H1 (cell line): ENCODE results near the gene SLC22A23. TPM values are rescaled to one million over a fixed set of nuclear protein-coding genes. Genes with fewer than 3 reads are reported as not detected.

Source experiments
- BACH1 ChIP-seq: IDR thresholded peaks from 2 replicates; pipeline ENCODE4 v1.6.1; 2012; ENCODE audit warnings: low read length, improper control_type of control experiment
- CHD1 ChIP-seq: IDR thresholded peaks from 2 replicates; pipeline ENCODE4 v1.6.1; 2012; ENCODE audit warnings: low read depth, low read length, improper control_type of control experiment
- FOSL1 ChIP-seq: IDR thresholded peaks from 2 replicates; pipeline ENCODE4 v1.6.1; 2011; ENCODE audit warnings: mild to moderate bottlenecking, low read depth, low read length, moderate library complexity; ENCODE audit not compliant: insufficient read depth
- KDM4A ChIP-seq: IDR thresholded peaks from one replicate; pipeline ENCODE4 v1.7.1; 2012; ENCODE audit warnings: low read depth, mild to moderate bottlenecking, moderate library complexity, low read length, inconsistent platforms; ENCODE audit not compliant: severe bottlenecking
- POLR2AphosphoS5 ChIP-seq: IDR thresholded peaks from 2 replicates; pipeline ENCODE4 v1.6.1; 2011; ENCODE audit warnings: low read depth, low read length
- RFX5 ChIP-seq: IDR thresholded peaks from 2 replicates; pipeline ENCODE4 v1.6.1; 2011; ENCODE audit warnings: low read depth, low read length, improper control_type of control experiment, borderline replicate concordance
- SIRT6 ChIP-seq: IDR thresholded peaks from one replicate; pipeline ENCODE4 v1.7.1; 2012; ENCODE audit warnings: low read length, inconsistent platforms
- SP2 ChIP-seq: IDR thresholded peaks from 2 replicates; pipeline ENCODE4 v1.6.1; 2012; ENCODE audit warnings: mild to moderate bottlenecking, low read length, inconsistent platforms
- YY1 ChIP-seq: IDR thresholded peaks from 2 replicates; pipeline ENCODE4 v1.6.1; 2011; ENCODE audit warnings: low read depth, mild to moderate bottlenecking, low read length
- polyA plus RNA-seq, 7 experiments: library from polyadenylated mRNA; depleted of rRNA in 3 of 7; stranded (reverse) in 5 of 7; unstranded in 2 of 7; fragments of >200 nt in 5 of 7; fragments of 200-250 nt in 2 of 7; gene quantifications; 1 replicate in 5 of 7; 2 replicates in 1 of 7; 4 replicates in 1 of 7; pipeline versions ENCODE4 v1.2.1 to v1.2.3, GENCODE V29; 2011 to 2013; ENCODE audit warnings: missing spikeins in 2 of 7, mixed read lengths in 2 of 7
- total RNA-seq: library from RNA; stranded (reverse); fragmentation: NEBNext Ultra II Directional; extraction: Animal tissue kit (Norgen Biotek cat#: 25700); gene quantifications from 2 replicates; pipeline ENCODE4 v1.2.1, GENCODE V29; 2021
- TF ChIP-seq, protein P1 (sequence below): fragments of 300-600 bp; sonication (generic); IDR thresholded peaks from 2 replicates; pipeline ENCODE4 v1.7.1; 2012; ENCODE audit warnings: low read length, moderate library complexity, mild to moderate bottlenecking, inconsistent platforms; ENCODE audit not compliant: insufficient replicate concordance

SLC22A23 gene
- total and polyA plus RNA-seq, 2 of the 8 experiments (the other 6 are each of a cell fraction or from before 2014, with no cell fraction given), result 9.9 to 38.4 TPM

DNA sequence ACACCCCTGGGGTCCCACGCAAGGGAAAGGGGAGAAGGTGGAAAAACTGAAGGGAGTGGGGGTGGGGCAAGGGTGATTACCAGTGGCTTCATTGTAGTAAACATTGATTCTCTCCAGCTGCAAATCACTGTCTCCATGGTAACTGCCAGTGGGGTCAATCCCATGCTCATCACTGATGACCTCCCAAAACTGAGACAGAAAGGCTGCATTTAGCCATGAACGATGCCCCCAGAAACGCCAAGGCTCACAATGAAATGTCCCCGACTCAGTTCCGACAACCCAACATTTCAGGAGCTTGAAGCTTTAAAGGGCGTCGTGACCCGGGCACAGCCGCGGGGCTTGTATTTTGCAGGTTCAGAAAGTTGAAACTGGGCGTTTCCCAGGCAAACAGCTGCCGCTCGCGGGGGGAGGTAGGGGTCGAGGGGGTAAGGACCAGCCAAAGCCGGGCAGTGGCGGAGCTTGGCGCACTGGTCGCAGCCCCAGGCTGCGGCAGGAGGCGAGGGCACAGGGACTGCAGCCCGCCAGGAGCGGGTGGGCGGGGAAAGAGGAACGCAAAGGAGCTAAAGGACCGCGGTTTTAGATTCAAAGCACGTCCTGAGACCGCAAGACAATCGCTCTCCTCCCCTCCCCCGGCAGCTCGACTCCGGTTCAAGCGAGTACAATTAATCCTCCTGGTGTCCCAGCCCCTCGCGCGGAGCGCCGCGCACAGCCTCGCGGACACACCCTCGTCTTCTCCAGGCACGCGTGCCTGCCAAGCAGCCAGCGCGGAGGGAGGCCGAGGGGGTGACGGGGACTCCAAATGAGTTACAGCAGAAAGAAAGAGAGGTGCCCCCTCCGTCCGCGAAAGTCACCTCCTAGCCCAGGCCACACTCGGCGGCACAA is 230.1 kb downstream of the SLC22A23 start (continued):
- TF ChIP-seq, protein P1, sequence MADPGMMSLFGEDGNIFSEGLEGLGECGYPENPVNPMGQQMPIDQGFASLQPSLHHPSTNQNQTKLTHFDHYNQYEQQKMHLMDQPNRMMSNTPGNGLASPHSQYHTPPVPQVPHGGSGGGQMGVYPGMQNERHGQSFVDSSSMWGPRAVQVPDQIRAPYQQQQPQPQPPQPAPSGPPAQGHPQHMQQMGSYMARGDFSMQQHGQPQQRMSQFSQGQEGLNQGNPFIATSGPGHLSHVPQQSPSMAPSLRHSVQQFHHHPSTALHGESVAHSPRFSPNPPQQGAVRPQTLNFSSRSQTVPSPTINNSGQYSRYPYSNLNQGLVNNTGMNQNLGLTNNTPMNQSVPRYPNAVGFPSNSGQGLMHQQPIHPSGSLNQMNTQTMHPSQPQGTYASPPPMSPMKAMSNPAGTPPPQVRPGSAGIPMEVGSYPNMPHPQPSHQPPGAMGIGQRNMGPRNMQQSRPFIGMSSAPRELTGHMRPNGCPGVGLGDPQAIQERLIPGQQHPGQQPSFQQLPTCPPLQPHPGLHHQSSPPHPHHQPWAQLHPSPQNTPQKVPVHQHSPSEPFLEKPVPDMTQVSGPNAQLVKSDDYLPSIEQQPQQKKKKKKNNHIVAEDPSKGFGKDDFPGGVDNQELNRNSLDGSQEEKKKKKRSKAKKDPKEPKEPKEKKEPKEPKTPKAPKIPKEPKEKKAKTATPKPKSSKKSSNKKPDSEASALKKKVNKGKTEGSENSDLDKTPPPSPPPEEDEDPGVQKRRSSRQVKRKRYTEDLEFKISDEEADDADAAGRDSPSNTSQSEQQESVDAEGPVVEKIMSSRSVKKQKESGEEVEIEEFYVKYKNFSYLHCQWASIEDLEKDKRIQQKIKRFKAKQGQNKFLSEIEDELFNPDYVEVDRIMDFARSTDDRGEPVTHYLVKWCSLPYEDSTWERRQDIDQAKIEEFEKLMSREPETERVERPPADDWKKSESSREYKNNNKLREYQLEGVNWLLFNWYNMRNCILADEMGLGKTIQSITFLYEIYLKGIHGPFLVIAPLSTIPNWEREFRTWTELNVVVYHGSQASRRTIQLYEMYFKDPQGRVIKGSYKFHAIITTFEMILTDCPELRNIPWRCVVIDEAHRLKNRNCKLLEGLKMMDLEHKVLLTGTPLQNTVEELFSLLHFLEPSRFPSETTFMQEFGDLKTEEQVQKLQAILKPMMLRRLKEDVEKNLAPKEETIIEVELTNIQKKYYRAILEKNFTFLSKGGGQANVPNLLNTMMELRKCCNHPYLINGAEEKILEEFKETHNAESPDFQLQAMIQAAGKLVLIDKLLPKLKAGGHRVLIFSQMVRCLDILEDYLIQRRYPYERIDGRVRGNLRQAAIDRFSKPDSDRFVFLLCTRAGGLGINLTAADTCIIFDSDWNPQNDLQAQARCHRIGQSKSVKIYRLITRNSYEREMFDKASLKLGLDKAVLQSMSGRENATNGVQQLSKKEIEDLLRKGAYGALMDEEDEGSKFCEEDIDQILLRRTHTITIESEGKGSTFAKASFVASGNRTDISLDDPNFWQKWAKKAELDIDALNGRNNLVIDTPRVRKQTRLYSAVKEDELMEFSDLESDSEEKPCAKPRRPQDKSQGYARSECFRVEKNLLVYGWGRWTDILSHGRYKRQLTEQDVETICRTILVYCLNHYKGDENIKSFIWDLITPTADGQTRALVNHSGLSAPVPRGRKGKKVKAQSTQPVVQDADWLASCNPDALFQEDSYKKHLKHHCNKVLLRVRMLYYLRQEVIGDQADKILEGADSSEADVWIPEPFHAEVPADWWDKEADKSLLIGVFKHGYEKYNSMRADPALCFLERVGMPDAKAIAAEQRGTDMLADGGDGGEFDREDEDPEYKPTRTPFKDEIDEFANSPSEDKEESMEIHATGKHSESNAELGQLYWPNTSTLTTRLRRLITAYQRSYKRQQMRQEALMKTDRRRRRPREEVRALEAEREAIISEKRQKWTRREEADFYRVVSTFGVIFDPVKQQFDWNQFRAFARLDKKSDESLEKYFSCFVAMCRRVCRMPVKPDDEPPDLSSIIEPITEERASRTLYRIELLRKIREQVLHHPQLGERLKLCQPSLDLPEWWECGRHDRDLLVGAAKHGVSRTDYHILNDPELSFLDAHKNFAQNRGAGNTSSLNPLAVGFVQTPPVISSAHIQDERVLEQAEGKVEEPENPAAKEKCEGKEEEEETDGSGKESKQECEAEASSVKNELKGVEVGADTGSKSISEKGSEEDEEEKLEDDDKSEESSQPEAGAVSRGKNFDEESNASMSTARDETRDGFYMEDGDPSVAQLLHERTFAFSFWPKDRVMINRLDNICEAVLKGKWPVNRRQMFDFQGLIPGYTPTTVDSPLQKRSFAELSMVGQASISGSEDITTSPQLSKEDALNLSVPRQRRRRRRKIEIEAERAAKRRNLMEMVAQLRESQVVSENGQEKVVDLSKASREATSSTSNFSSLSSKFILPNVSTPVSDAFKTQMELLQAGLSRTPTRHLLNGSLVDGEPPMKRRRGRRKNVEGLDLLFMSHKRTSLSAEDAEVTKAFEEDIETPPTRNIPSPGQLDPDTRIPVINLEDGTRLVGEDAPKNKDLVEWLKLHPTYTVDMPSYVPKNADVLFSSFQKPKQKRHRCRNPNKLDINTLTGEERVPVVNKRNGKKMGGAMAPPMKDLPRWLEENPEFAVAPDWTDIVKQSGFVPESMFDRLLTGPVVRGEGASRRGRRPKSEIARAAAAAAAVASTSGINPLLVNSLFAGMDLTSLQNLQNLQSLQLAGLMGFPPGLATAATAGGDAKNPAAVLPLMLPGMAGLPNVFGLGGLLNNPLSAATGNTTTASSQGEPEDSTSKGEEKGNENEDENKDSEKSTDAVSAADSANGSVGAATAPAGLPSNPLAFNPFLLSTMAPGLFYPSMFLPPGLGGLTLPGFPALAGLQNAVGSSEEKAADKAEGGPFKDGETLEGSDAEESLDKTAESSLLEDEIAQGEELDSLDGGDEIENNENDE, result no peak
- no peak for TF ChIP-seq SIRT6
- no peak for TF ChIP-seq SP2
- TF ChIP-seq POLR2AphosphoS5, result peak; percentile 15; the same call in 1 of the 2 replicates
- TF ChIP-seq CHD1, result no peak
- no peak for TF ChIP-seq RFX5
- no peak for TF ChIP-seq YY1
- no peak for TF ChIP-seq FOSL1
- no peak for TF ChIP-seq KDM4A
- no peak for TF ChIP-seq BACH1
